Hematopoietic multipotent progenitor cell treated with erythropoietin and hydrocortisone succinate and interleukin-3 and kit ligand, for 8 days (in vitro differentiated cells): ENCODE results near the gene CDC25B.
"Not testable (repeated sequence)": the region's sequence is repeated elsewhere in the genome, so short reads cannot be mapped to it uniquely, and the experiment has no call there.

Source experiments
- DNase-seq: peaks from one replicate; pipeline ENCODE4 v3.0.0-alpha.2; 2015

Gene CDC25B

DNA sequence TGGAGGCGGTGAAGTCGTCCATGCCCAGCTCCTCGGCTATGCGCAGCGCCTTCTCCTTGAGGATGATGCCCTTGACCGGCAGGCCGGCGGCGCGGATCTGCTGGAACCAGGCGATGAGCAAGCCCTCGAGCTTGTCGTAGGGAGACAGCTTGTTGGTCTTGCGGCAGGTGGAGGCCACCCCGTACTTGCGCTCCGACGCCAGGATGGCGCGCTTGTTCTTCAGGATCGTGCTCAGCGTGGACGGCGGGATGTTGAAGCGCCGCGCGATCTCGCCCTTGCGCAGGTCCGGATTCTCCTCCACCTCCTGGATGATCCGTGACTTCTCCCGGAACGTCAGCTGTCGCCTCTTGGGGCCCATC, 10.0 kb upstream of the CDC25B start:
- DNase-seq: peak; percentile 55

GRCh38 chr20:3786665-3787323, 9.3 kb upstream of the CDC25B start, which contains the start of gene CENPB:
Gene CENPB (minus strand): TSS chr20:3786740. CDS start chr20:3786483, 257 bp downstream.
- peak; percentile 83 for DNase-seq

GRCh38 chr20:3787324-3788014, 8.6 kb upstream of the CDC25B start:
- DNase-seq: no peak

DNA sequence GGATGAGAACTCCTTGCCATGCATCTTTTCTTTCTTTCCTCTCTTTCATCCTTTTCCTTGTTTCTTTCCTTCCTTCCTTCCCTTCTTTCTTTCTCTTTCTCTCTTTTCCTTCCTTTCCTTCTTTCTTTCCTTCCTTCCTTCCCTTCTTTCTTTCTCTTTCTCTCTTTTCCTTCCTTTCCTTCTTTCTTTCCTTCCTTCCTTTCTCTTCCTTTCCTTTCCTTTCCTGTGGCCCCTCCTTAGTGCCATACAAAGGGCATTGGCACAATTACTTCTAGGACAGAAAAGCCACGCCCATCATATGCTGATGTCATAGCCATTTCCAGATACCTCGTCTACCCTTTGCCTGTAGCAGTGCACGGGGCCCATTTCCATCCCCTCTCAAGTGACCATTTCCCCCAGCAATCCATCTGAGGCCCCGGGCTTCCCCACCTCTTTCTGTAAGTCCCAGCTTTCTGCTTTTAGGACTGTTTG, 7.4 kb upstream of the CDC25B start:
- DNase-seq: peak; percentile 54

DNA sequence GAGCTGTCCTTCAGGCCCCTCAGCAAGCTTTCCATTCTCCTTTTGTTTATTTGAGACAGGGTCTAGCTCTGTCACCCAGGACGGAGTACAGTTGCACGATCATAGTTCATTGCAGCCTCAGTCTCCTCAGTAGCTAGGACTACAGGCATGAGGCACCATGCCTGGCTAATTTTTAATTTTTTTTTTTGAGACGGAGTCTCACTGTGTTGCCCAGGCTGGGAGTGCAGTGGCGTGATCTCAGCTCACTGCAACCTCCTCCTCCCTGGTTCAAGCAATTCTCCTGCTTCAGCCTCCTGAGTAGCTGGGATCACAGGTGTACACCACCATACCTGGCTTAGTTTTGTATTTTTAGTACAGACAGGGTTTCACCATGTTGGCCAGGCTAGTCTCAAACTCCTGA, 6.9 kb upstream of the CDC25B start:
- DNase-seq: not testable (repeated sequence)

DNA sequence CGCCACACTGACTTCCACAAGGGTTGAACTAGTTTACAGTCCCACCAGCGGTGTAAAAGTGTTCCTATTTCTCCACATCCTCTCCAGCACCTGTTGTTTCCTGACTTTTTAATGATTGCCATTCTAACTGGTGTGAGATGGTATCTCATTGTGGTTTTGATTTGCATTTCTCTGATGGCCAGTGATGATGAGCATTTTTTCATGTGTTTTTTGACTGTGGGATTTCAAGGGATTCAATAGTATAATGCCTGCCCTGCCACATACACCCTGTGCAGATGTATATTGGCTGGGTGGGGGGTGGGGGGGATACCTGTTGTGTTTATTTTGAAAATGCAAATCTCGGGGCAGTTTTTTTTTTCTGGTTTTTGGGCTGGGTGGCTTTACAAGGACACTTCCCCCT, 1.9 kb upstream of the CDC25B start:
- not testable (repeated sequence) for DNase-seq

DNA sequence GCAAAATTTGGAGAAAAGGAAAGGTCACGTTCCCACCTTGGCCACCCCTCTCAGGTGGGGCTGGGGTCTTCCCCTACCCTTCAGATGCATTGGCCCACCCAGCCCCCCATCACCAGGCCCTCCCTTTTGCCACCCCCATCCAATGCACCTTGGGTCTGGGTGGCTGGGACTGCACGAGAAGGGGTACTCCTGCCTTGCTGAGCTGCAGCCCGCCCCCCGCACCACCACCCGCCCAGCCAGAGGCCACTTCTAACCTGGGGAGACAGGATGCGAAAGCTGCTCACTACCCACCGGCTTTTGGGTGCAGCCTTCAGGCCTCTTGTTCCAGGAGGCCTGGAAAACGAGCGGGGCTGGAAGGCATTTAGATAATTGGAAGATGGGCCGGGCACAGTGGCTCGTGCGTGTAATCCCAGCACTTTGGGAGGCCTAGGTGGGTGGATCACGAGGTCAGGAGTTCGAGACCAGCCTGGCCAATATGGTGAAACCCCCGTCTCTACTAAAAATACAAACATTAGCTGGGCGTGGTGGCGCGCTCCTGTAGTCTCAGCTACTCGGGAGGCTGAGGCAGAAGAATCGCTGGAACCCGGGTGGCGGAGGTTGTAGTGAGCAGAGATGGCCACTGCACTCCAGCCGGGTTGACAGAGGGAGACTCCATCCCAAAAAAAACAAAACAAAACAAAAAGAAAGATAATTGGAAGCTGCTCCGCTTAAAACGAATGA, 1.2 kb upstream of the CDC25B start:
- DNase-seq: no peak

GRCh38 chr20:3796477-3797225, 541 bp downstream of the CDC25B start:
- DNase-seq: no peak

DNA sequence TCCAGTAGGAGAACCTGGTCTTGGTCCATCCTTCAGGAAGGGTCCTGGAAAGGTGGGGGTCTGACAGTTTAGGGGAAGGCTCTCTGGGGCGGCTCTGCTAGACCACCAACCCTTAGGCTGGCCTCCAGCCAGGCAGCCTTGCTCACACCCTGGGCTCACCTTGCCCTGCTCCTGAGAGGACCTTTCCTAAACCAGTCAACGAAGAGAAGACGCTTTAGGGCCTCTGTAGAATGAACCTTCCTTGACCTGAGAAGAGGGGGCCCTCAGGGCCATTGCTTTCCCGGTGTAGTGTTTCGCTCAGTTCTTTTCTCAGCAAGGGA, 1.1 kb downstream of the CDC25B start:
- DNase-seq: no peak

- DNase-seq: peak; percentile 39
These were observed 1.7 kb downstream of the CDC25B start for GRCh38 chr20:3797592-3798372.

DNA sequence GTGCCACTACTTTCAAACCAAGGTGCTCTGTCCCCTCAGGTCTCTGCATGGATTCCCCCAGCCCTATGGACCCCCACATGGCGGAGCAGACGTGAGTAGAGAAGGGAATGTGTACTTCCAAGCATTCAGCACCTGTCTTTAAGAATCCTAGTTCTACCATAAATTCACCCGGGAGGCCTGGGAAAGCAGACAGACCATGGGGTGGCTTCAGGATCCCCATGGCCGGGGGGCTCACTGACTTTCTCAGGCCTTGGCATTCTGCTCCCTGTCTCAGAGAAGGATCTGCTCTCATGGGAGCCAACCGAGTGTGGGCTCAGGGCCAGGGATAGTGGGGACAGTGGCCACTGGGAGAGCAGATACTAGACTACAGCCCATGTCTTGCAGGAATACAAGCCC, 2.3 kb downstream of the CDC25B start:
- DNase-seq: no peak

DNA sequence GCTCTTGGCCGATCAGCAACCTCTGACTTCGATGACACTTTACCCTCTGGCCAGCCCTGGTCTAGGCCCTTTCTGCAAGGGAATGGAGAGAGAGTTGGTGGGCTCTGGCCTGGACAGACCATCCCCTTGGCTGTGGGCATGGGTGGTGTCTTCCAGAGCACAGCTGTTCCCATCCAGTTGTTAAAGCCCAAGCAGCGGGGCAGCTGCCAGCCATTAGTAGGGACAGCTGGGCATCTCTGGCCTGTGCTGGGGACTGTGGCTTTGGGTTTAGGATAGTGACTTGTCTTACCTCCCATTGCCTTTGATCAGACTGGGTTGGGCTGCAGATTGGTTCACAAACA, 2.8 kb downstream of the CDC25B start:
- DNase-seq: no peak

DNA sequence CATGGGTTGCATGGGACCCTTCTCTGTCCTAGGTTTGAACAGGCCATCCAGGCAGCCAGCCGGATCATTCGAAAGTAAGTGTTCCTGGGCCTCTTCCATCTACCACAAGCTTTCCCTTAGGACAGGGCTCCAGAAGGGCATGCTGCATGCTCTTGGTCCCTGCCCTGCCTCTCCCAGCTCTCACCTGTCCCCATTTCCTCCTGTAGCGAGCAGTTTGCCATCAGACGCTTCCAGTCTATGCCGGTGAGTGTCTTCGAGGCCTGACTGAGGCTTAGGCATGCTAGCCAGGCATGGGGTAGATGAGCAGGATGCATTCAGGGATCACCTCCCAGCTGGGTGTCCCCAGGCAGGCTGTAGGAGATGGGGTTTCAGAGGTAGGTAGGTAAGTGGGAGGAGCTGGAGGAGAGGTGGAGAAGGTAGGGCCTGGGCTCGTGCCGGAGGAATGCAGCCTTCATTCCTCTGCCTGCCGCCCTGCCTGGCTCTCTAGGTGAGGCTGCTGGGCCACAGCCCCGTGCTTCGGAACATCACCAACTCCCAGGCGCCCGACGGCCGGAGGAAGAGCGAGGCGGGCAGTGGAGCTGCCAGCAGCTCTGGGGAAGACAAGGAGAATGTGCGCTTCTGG, 4.3 kb downstream of the CDC25B start:
- DNase-seq: no peak

- DNase-seq: no peak
These were observed 4.8 kb downstream of the CDC25B start for GRCh38 chr20:3800878-3801260.

GRCh38 chr20:3801299-3801698, 5.2 kb downstream of the CDC25B start:
- DNase-seq: no peak

DNA sequence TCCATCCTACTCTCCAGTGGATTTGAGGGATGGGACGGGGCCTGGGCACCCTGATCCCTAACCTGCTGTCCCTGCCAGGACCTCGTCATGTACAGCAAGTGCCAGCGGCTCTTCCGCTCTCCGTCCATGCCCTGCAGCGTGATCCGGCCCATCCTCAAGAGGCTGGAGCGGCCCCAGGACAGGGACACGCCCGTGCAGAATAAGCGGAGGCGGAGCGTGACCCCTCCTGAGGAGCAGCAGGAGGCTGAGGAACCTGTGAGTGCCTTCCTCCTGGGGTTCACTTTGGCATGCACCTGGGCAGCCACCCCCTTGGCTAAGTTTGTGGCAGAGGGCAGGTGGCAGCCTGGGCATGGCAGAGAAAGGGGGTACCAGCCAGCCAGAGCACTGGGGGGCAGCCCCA, 5.7 kb downstream of the CDC25B start:
- DNase-seq: no peak

- DNase-seq: no peak
These were observed 6.6 kb downstream of the CDC25B start for GRCh38 chr20:3802524-3803239.

DNA sequence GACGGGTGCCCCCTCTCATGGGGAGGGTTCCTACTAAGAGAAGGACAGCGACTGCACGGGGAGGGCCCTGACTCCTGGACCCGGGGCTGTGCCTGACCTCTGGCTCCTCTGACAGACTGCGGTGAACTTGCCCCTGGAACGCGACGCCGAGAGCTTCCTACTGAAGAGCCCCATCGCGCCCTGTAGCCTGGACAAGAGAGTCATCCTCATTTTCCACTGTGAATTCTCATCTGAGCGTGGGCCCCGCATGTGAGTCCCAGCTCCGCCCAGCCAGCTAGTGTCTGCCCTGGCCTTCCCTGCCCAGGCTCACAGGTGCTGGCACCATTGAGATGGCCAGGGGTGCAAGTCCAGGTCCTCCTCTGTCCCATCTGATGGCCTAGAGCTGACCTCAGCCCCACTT, 7.2 kb downstream of the CDC25B start:
- no peak for DNase-seq

GRCh38 chr20:3803854-3804253, 7.7 kb downstream of the CDC25B start:
- DNase-seq: no peak

DNA sequence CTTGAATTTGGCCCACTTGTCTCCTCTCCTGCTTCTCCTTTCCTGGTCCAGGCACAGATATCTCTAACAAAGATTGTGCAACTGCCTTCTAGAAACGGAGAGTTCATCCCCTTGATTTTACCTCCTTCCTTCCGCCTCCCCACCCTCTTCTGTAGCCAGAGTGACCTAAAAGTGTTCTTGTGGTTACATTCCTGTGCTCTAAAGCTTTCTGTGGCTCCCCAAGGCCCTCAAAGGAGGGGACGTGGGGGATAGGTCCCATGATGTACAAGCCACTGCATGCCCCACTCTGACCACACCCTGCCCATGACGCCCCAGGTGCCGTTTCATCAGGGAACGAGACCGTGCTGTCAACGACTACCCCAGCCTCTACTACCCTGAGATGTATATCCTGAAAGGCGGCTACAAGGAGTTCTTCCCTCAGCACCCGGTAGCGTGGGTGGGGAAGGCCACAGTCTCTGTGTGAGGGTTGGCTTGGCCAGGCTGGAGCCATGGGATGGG, 8.2 kb downstream of the CDC25B start:
- no peak for DNase-seq

- no peak for DNase-seq
These were observed 8.7 kb downstream of the CDC25B start for GRCh38 chr20:3804781-3805180.
